GM13977 (cell line): ENCODE results near the gene RAD51D.
A peak's percentile ranks its signal among the peaks of the same experiment; 100 is the strongest.

Experiments used
- DNase-seq: peaks from one replicate; pipeline ENCODE4 v3.0.0; 2012; ENCODE audit warnings: low spot score
- CTCF ChIP-seq: IDR thresholded peaks from 2 replicates; pipeline ENCODE4 v1.5.1; 2012; ENCODE audit warnings: mild to moderate bottlenecking, control low read depth; ENCODE audit not compliant: insufficient read depth; ENCODE audit errors: extremely low read depth, missing control alignments
- in situ Hi-C: fragments of 300-500 bp; cut with MboI; formaldehyde crosslinking; loops from one replicate; pipeline ENCODE4 v1.12.0; 2022; ENCODE audit warnings: low sequenced_read_pairs, low pct_unique_long_range_greater_than_20kb, mixed read lengths, inconsistent platforms; ENCODE audit not compliant: unreplicated experiment

The RAD51D gene

GRCh38 chr17:35081638-35082037 lies 38.0 kb downstream of the RAD51D start:
- TF ChIP-seq CTCF = no peak
- in situ Hi-C loops = no loop called here
- DNase-seq = no peak

- TF ChIP-seq CTCF = no peak
- in situ Hi-C loops = no loop called here
- DNase-seq = peak; percentile 54
These were observed 39.1 kb downstream of the RAD51D start for GRCh38 chr17:35080536-35080935.

DNA sequence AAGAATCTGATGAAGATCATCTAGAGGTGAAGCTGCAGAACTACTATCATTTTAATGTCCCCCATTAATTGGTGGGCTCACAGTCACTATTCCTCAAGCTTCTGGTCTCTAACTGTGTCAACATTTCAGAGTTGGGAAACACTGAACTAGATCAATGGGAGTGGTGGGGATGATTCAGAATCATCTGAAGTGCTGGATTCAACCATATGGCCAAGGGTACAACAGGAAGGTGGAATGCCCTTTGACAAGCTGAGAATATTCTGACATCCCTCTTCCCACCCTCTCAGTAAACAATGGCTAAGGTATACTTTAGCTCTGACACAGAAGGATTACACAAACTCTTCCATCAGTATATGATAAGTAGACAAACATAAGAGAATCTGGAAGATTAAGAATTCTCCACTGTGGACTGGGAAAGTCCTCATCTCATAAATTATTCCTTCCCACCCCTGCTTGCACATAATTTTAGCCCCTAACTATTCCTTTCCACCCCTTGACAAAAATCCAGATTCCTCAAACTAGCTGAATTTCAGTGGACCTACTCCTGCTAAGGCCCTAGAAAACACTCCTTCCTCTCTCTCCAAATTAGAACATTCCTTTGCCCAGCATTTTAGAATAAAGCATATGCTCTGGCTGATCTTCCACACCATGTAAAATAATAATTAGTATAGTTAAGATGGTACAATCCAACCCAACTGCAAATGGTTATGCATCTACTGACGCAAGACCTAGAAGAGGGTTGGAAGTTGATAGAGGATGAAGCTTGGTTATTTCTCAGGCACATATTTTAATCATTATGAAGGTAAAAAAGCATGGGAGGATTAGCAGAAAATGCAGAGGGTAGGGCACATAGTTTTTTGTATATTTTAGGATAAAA lies 39.9 kb downstream of the RAD51D start:
- DNase-seq = no peak
- no peak for TF ChIP-seq CTCF
- in situ Hi-C loops = no loop called here

GRCh38 chr17:35076874-35077273 lies 42.8 kb downstream of the RAD51D start:
- TF ChIP-seq CTCF = no peak
- DNase-seq = no peak
- in situ Hi-C loops = no loop called here

DNA sequence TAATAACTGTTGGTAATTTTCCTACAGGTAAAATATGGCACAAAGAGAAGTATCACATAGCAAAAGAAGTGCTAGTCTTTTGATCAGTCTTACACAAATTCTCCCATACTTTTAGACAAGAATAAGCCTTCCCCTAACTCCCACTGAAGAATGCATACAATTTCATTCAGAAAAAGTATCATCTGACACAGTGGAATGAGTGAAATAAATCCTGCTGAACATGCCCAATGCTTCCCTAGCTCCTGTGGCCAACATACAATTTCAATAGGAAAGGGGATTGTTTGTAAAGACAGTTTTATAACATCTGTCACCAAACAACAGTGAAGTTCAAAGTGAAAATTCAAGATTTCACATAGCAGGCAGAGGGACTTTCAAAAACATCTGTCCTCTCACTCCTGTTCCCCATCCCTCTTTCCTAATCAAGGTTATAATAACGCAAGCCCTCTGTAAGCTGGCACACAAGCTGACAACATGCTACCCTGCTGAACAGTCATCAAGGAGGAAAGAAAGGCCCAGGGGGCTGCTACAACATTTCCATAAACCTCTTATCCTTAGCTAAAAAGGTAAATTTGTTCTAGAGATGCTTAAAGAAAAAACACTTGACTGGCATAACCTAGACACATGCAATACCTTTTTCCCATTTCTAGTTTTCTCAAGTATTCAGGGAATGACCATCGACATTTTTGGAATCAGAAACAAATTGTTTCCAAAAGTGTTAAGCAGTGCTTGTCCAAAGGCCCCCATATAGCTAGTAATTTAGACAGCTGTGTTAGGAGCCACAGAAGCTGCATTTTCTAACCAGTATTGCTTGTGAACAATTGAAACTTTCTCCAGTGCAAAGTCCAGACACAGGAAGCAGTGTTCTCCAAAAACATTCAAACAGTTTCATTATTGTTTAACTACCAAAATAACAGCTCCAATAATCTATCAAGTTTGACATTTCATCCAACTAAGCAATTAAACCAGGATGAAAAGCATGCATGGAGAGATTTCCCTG lies 44.7 kb downstream of the RAD51D start:
- no peak for TF ChIP-seq CTCF
- no peak for DNase-seq
- in situ Hi-C loops = no loop called here

DNA sequence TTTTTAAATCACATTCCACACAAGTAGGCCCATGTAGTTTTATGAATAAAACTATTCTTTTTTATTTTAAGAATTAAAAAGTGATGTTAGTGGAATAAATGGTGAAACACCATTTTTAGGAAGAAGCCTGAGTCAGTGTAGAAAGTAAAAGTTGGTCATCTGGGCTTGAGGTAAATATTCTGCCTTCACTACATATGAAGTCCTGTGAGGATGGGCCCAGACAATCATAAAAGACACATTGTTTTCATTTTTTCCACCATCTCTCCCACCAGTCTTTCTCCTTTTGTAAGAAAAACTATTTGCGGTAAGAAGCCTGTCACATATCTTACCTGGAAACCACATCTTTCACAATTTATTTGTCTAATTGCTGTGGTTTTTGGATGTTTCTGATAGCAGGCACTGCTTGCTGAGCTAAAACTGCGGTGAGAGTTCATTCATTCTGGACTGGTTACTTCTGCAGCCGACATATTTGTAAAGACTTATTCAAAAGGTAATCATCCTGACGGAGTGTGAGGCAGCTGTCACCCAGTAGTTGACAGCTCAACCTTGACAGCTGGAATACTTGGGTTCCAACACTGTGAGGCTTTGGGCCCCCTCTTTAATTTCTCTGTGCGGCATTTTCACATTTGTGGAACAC lies 45.6 kb downstream of the RAD51D start:
- in situ Hi-C loops = no loop called here
- no peak for DNase-seq
- no peak for TF ChIP-seq CTCF
